Retinal pigment epithelial cell (primary cell): ENCODE data around the gene HEATR5B.
A peak's percentile ranks its signal among the peaks of the same experiment; 100 is the strongest.

Source experiments
- DNase-seq: peaks from one replicate; pipeline ENCODE4 v3.0.0-alpha.2; 2010; ENCODE audit warnings: low read depth
- H3K4me3 ChIP-seq: 2 replicates; pipeline ENCODE4 v1.5.1; 2011; ENCODE audit warnings: mild to moderate bottlenecking, low read length, control low read depth, moderate library complexity
- CTCF ChIP-seq: conservative IDR thresholded peaks from 2 replicates; pipeline ENCODE4 v1.5.1; 2011; ENCODE audit warnings: low read depth, low read length, control low read depth, inconsistent platforms

HEATR5B gene

DNA sequence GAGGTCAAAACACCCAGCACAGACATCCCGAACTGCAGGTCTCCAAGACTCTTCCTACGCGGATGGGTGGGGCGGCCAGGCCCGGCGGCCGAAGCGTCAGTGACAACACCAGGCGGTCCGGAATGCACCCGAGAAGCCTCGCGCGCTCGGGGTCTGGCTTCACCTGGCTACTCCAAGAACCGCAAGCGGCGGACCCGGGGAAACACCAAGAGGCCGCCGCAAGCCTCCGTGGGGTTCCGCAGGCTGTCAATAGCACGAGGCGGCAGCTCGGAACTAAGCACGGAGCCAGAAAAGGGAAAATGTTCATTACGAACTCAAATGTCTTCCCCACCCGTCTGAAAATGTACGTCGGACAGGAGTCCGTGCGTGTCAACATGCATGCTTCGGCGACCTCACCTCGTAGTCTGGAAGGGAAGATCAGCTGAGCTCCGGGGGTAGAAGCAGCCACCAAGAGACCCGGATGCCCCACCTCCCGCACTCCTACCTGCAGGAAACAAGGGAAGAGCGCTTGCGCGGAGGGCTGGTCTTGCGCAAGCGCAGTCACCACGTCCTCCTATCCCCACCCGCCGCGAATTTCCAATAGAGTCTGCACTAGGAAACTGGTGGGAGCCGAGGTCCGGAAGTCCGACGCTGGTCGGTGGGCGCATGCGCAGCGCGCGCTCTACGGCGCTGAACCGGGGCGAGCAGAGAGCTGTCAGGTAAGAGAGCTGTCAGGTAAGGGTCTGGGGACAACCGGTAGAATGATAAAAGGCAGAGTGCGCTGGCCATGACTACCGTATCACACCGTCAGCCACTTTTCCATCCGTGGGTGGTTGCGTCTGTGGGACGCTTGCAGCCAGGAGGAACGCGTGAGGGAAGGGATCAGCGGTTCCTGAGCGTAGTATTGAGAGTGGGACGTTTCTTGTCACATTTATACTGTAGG lies at the start of gene HEATR5B, which contains the start of gene GPATCH11:
HEATR5B (minus strand) TSS at position 500 of the 922 bp plus-strand sequence. CDS start 958 bp downstream, outside the sequence.
GPATCH11 (plus strand) TSS at position 646 of the 922 bp plus-strand sequence. CDS start 3,864 bp downstream, outside the sequence.
- peak; percentile 87 for DNase-seq
- peak within 1 kb of the TSS; percentile 99 for H3K4me3 ChIP-seq

GRCh38 chr2:37132914-37133313 lies 48.7 kb upstream of the HEATR5B start:
- no peak for DNase-seq
- no peak overlapping the region for H3K4me3 ChIP-seq
- TF ChIP-seq CTCF, result no peak

More for the DNA sequence above, at the start of gene HEATR5B, which contains the start of gene GPATCH11:
- no peak for TF ChIP-seq CTCF

- no peak overlapping the region for H3K4me3 ChIP-seq
- TF ChIP-seq CTCF, result no peak
- no peak for DNase-seq
Observed at GRCh38 chr2:37125416-37125815, 41.2 kb upstream of the HEATR5B start.

- no peak for TF ChIP-seq CTCF
- no peak overlapping the region for H3K4me3 ChIP-seq
- DNase-seq, result no peak
Observed at GRCh38 chr2:37119157-37119556, 35.0 kb upstream of the HEATR5B start.

DNA sequence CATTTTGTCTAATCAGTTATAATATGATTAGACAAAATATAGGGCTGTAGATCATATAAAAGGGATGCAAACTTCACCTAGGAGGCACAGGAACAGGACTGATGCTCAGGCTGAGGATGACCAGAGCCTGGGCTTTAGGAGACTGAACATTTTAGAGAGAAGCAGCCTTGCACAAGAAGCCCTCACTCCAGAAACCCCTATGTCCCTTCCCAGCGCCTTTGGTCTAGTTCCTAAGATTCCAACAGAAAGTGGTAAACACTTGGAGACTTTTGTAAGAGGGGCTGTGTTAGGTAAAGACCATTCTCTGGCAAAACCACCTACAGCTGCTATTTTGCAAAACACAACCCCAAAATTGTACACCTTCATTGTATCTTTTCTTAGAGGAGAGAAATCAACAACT lies 33.4 kb upstream of the HEATR5B start:
- DNase-seq, result no peak

DNA sequence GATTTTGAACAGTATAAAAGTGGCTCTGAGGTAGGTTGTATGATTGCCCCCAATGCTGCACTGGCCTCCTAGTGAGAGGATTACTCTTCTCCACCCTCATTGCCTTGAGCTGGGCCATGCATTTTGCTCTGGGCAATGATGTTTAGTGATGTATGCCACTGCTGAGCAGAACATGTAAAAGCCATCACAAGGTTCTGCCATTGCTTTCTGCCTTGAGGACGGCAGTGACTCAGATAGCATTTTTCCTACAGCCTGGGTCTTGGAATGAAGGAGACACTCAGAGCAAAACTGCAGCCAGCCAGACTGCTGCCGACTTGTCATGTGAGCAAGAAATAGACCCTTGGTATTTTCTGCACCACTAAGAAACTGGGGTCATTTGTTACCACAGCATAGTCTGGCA lies 27.8 kb upstream of the HEATR5B start:
- no peak for DNase-seq
- no peak for TF ChIP-seq CTCF
- H3K4me3 ChIP-seq, result no peak overlapping the region

More for the DNA sequence above, 33.4 kb upstream of the HEATR5B start:
- no peak for TF ChIP-seq CTCF
- H3K4me3 ChIP-seq, result no peak overlapping the region
